ENCODE results near the gene ITGA3.

The ITGA3 gene

GRCh38 chr17:50103252-50103651 is 47.3 kb downstream of the ITGA3 start:
- H3K79me2 ChIP-seq (ENCODE audit: insufficient read depth, low read length) = no peaks in the 10 kb centered on the region
- H3K4me1 ChIP-seq (ENCODE audit: insufficient read depth, low read length) = no peaks in the 10 kb centered on the region
- no peaks in the 10 kb centered on the region for H3K9me3 ChIP-seq (ENCODE audit: insufficient read depth, low read length, severe bottlenecking)
- no peaks in the 10 kb centered on the region; the same call in 1 of the 2 replicates for H4K20me1 ChIP-seq (ENCODE audit: insufficient read depth, low read length)
- no peak overlapping the region for H2AFZ ChIP-seq (ENCODE audit: low read depth, low read length)
- ATAC-seq (ENCODE audit: insufficient read depth, low read depth) (no peak), DNase-seq (no peak)
- no peaks in the 10 kb centered on the region for H3K27me3 ChIP-seq (ENCODE audit: insufficient read depth, low read length, poor library complexity)
- no peak overlapping the region for H3K4me3 ChIP-seq (ENCODE audit: low read depth in 1 of 2, low read length in 2 of 2)
- no peak overlapping the region for H3K9ac ChIP-seq (ENCODE audit: low read depth, low read length)
- TF ChIP-seq CTCF (IDR thresholded peaks at IDR 0.05; ENCODE audit: borderline replicate concordance, extremely low read depth, low read length, poor library complexity, severe bottlenecking) = no peak
- no peak for TF ChIP-seq EZH2 (IDR thresholded peaks at IDR 0.05; ENCODE audit: borderline replicate concordance, low read depth, low read length, severe bottlenecking)
- H3K36me3 ChIP-seq (ENCODE audit: insufficient read depth, low read length) = no peaks in the 10 kb centered on the region
- no peak overlapping the region for H3K4me2 ChIP-seq (ENCODE audit: insufficient read depth, low read length)
- H3K27ac ChIP-seq (ENCODE audit: low read length) = no peak overlapping the region

GRCh38 chr17:50103941-50104340 is 48.0 kb downstream of the ITGA3 start:
- DNase-seq (no peak), ATAC-seq (ENCODE audit: insufficient read depth, low read depth) (no peak)
- Histone ChIP-seq H4K20me1 (ENCODE audit: insufficient read depth, low read length) (no peaks in the 10 kb centered on the region; the same call in 1 of the 2 replicates), H3K4me1 (ENCODE audit: insufficient read depth, low read length) (no peaks in the 10 kb centered on the region), H3K9ac (ENCODE audit: low read depth, low read length) (no peak overlapping the region), H3K27ac (ENCODE audit: low read length) (no peak overlapping the region), H3K9me3 (ENCODE audit: insufficient read depth, low read length, severe bottlenecking) (no peaks in the 10 kb centered on the region), H3K27me3 (ENCODE audit: insufficient read depth, low read length, poor library complexity) (no peaks in the 10 kb centered on the region), H2AFZ (ENCODE audit: low read depth, low read length) (no peak overlapping the region), H3K4me3 (ENCODE audit: low read depth in 1 of 2, low read length in 2 of 2) (no peak overlapping the region), H3K36me3 (ENCODE audit: insufficient read depth, low read length) (no peaks in the 10 kb centered on the region), H3K4me2 (ENCODE audit: insufficient read depth, low read length) (no peak overlapping the region), H3K79me2 (ENCODE audit: insufficient read depth, low read length) (no peaks in the 10 kb centered on the region)
- no peak for TF ChIP-seq EZH2 (IDR thresholded peaks at IDR 0.05; ENCODE audit: borderline replicate concordance, low read depth, low read length, severe bottlenecking)
- TF ChIP-seq CTCF (IDR thresholded peaks at IDR 0.05; ENCODE audit: borderline replicate concordance, extremely low read depth, low read length, poor library complexity, severe bottlenecking) = no peak

GRCh38 chr17:50105811-50106210 is 49.9 kb downstream of the ITGA3 start:
- H3K27me3 ChIP-seq (ENCODE audit: insufficient read depth, low read length, poor library complexity) = no peaks in the 10 kb centered on the region
- DNase-seq (no peak), ATAC-seq (ENCODE audit: insufficient read depth, low read depth) (no peak)
- H3K4me1 ChIP-seq (ENCODE audit: insufficient read depth, low read length) = no peaks in the 10 kb centered on the region
- H2AFZ ChIP-seq (ENCODE audit: low read depth, low read length) = no peak overlapping the region
- H3K4me2 ChIP-seq (ENCODE audit: insufficient read depth, low read length) = no peak overlapping the region
- no peak for TF ChIP-seq CTCF (IDR thresholded peaks at IDR 0.05; ENCODE audit: borderline replicate concordance, extremely low read depth, low read length, poor library complexity, severe bottlenecking)
- TF ChIP-seq EZH2 (IDR thresholded peaks at IDR 0.05; ENCODE audit: borderline replicate concordance, low read depth, low read length, severe bottlenecking) = no peak
- H3K9me3 ChIP-seq (ENCODE audit: insufficient read depth, low read length, severe bottlenecking) = no peaks in the 10 kb centered on the region
- H3K27ac ChIP-seq (ENCODE audit: low read length) = no peak overlapping the region
- H3K36me3 ChIP-seq (ENCODE audit: insufficient read depth, low read length) = no peaks in the 10 kb centered on the region
- no peaks in the 10 kb centered on the region; the same call in 1 of the 2 replicates for H4K20me1 ChIP-seq (ENCODE audit: insufficient read depth, low read length)
- no peak overlapping the region for H3K9ac ChIP-seq (ENCODE audit: low read depth, low read length)
- no peaks in the 10 kb centered on the region for H3K79me2 ChIP-seq (ENCODE audit: insufficient read depth, low read length)
- no peak overlapping the region for H3K4me3 ChIP-seq (ENCODE audit: low read depth in 1 of 2, low read length in 2 of 2)

All from DND-41 (cell line).